Measurements from ENCODE around the gene SEL1L. TPM values are rescaled to one million over a fixed set of nuclear protein-coding genes. Genes with fewer than 3 reads are reported as not detected.

SEL1L gene
- total and polyA plus RNA-seq, 2 donors, result 35.3 to 80.4 TPM

DNA sequence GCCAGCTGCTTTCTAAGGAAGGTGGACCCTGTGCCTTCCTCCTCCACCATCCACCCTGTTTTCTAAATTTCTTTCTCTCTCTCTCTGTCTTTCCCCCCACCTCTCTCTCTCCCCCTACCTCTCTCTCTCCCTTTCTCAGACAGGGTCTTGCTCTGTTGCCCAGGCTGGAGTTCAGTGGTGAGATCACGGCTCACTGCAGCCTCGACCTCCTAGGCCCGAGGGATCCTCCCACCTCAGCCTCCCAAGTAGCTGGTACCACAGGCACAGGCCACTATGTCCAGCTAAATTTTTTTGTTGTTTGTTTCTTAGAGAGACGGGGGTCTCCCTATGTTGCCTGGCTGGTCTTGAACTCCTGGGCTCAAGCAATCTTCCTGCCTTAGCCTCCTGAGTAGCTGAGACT is 73.7 kb downstream of the SEL1L start:
- Histone ChIP-seq H3K4me3 (ENCODE audit: low read depth, low read length) (no peak overlapping the region), H3K4me1 (ENCODE audit: insufficient read depth) (no peaks in the 10 kb centered on the region), H3K36me3 (ENCODE audit: insufficient read depth) (no peaks in the 10 kb centered on the region), H3K27ac (ENCODE audit: low read depth) (no peak overlapping the region)
- 91% methylated on average over 4 of the region's 4 CpGs for WGBS
- no peak for DNase-seq (ENCODE audit: extremely low spot score)

- H3K4me1 ChIP-seq (ENCODE audit: insufficient read depth), result no peaks in the 10 kb centered on the region
- DNase-seq (ENCODE audit: extremely low spot score), result no peak
- no peak overlapping the region for H3K4me3 ChIP-seq (ENCODE audit: low read depth, low read length)
- no peak overlapping the region for H3K27ac ChIP-seq (ENCODE audit: low read depth)
- 97% methylated on average over 8 of the region's 8 CpGs for WGBS
- no peaks in the 10 kb centered on the region for H3K36me3 ChIP-seq (ENCODE audit: insufficient read depth)
These were observed 75.3 kb downstream of the SEL1L start for GRCh38 chr14:81458352-81458751.

DNA sequence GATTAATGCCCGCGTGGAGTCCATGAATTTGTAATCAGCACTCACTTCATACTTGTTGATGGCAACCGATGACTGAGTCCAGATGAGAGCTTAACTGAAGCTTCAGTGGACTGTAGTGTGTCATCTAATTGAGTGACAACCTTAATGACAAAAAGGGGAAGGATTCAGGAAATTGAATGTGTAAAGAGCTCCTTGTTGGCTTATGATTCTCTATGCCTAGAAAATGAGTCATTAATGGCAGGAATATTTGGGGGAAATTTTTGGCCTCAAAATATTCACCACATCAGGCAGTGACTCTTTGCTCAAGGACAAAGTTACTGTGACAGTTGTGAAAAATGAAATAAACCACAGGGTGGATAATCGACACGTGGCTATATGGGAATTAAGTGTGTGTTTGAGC is 78.3 kb downstream of the SEL1L start:
- H3K4me3 ChIP-seq (ENCODE audit: low read depth, low read length), result no peak overlapping the region
- 72% methylated on average over 5 of the region's 5 CpGs for WGBS
- H3K27ac ChIP-seq (ENCODE audit: low read depth), result no peak overlapping the region
- no peaks in the 10 kb centered on the region for H3K36me3 ChIP-seq (ENCODE audit: insufficient read depth)
- no peak for DNase-seq (ENCODE audit: extremely low spot score)
- H3K4me1 ChIP-seq (ENCODE audit: insufficient read depth), result no peaks in the 10 kb centered on the region

DNA sequence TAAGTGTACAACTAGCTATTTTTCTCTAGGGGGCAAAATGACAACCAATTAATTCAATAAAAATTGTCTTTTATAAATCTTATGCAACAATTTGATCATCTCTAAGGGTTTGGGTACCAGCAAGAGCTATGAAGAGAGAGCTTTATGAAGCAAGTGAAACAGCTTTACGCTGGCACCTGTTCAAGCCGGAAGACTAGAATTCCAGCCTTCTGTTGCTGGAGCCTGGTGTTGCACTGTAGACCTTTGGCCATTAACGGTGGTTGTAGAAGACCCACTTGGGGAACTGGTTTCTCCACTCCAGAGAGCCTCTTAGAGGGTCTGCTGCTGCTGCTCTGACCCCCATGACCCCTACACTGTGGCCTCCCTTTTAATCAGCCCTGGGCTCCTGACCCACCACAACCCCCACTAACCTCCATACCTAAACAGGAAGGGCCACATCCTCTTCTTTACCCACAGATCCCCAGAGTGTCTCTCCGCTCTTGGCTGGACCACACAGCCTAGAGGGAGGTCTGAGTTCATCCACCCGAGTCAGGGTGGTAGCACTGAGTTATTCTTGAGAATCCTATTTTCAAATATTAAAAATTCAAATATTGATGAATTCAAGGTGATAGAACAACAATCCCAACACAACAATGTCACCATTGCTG is 79.0 kb downstream of the SEL1L start:
- no peak overlapping the region for H3K4me3 ChIP-seq (ENCODE audit: low read depth, low read length)

DNA sequence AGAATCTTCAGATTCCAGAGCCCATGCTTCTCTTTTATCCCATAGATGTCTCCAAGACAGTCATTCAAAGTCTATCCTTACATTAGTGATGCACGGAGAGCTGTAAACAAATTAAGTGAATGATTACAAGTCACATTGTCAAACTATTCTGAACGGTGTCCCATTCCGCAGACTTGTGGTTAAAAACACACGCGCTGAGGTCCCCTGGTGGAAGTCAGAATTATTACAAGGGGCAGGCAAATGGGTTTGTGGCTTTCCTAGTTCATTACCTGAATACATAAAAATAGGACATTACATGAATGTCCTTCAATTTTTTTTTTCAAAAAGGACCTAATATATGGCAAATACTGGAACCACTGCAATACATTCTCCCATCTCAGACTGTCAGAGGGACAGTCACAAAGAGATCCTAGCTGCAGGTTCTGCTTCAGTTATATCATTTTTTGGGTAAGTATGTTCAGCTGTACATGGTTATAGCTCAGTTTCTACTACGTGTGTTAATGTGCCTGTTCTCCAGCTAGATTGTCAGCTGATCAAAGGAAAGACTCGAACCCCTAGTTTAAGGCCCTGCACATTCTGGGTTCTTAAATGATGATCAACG is 80.4 kb downstream of the SEL1L start:
- Histone ChIP-seq H3K36me3 (ENCODE audit: insufficient read depth) (no peaks in the 10 kb centered on the region), H3K4me1 (ENCODE audit: insufficient read depth) (no peaks in the 10 kb centered on the region), H3K4me3 (ENCODE audit: low read depth, low read length) (no peak overlapping the region), H3K27ac (ENCODE audit: low read depth) (no peak overlapping the region)
- WGBS, result 18% methylated on average over 8 of the region's 8 CpGs
- no peak for DNase-seq (ENCODE audit: extremely low spot score)

More for the DNA sequence above, 79.0 kb downstream of the SEL1L start:
- H3K4me1 ChIP-seq (ENCODE audit: insufficient read depth), result no peaks in the 10 kb centered on the region
- no peak for DNase-seq (ENCODE audit: extremely low spot score)
- 79% methylated on average over 5 of the region's 5 CpGs for WGBS
- H3K36me3 ChIP-seq (ENCODE audit: insufficient read depth), result no peaks in the 10 kb centered on the region
- H3K27ac ChIP-seq (ENCODE audit: low read depth), result no peak overlapping the region

GRCh38 chr14:81452341-81453133 is 81.1 kb downstream of the SEL1L start:
- Histone ChIP-seq H3K4me3 (ENCODE audit: low read depth, low read length) (no peak overlapping the region), H3K4me1 (ENCODE audit: insufficient read depth) (no peaks in the 10 kb centered on the region), H3K36me3 (ENCODE audit: insufficient read depth) (no peaks in the 10 kb centered on the region), H3K27ac (ENCODE audit: low read depth) (no peak overlapping the region)
- no peak for DNase-seq (ENCODE audit: extremely low spot score)
- 57% methylated on average over 11 of the region's 11 CpGs for WGBS

GRCh38 chr14:81450976-81451375 is 82.7 kb downstream of the SEL1L start:
- DNase-seq (ENCODE audit: extremely low spot score), result no peak
- 42% methylated on average over 3 of the region's 3 CpGs for WGBS
- Histone ChIP-seq H3K4me3 (ENCODE audit: low read depth, low read length) (no peak overlapping the region), H3K27ac (ENCODE audit: low read depth) (no peak overlapping the region), H3K36me3 (ENCODE audit: insufficient read depth) (no peaks in the 10 kb centered on the region), H3K4me1 (ENCODE audit: insufficient read depth) (no peaks in the 10 kb centered on the region)

GRCh38 chr14:81450100-81450531 is 83.5 kb downstream of the SEL1L start:
- no peaks in the 10 kb centered on the region for H3K4me1 ChIP-seq (ENCODE audit: insufficient read depth)
- H3K27ac ChIP-seq (ENCODE audit: low read depth), result no peak overlapping the region
- 42% methylated on average over 10 of the region's 10 CpGs for WGBS
- DNase-seq (ENCODE audit: extremely low spot score), result no peak
- no peak overlapping the region for H3K4me3 ChIP-seq (ENCODE audit: low read depth, low read length)
- H3K36me3 ChIP-seq (ENCODE audit: insufficient read depth), result no peaks in the 10 kb centered on the region

- Histone ChIP-seq H3K4me1 (ENCODE audit: insufficient read depth) (no peaks in the 10 kb centered on the region), H3K36me3 (ENCODE audit: insufficient read depth) (no peaks in the 10 kb centered on the region), H3K4me3 (ENCODE audit: low read depth, low read length) (no peak overlapping the region), H3K27ac (ENCODE audit: low read depth) (no peak overlapping the region)
- no peak for DNase-seq (ENCODE audit: extremely low spot score)
- 61% methylated on average over 6 of the region's 6 CpGs for WGBS
These were observed 84.1 kb downstream of the SEL1L start for GRCh38 chr14:81449576-81449975.

DNA sequence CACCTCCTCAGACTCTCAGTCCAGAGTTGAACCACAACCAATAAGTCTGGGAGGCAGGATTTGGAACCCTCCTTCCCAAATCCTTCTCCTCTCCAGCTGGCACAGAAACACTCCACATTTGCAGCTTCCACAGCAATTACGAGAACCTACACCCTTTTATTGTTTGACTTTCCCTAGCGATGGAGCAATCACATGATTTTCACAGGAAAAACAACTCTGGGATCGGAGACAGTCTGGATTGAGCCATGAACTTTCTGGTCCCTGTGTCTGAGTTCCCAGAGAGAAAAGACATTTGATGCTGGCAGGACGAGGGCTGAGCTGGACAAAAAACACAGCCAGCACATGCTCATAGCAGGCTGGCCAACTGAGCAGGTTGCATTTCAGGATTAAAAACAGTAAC is 84.5 kb downstream of the SEL1L start:
- no peaks in the 10 kb centered on the region for H3K36me3 ChIP-seq (ENCODE audit: insufficient read depth)

DNA sequence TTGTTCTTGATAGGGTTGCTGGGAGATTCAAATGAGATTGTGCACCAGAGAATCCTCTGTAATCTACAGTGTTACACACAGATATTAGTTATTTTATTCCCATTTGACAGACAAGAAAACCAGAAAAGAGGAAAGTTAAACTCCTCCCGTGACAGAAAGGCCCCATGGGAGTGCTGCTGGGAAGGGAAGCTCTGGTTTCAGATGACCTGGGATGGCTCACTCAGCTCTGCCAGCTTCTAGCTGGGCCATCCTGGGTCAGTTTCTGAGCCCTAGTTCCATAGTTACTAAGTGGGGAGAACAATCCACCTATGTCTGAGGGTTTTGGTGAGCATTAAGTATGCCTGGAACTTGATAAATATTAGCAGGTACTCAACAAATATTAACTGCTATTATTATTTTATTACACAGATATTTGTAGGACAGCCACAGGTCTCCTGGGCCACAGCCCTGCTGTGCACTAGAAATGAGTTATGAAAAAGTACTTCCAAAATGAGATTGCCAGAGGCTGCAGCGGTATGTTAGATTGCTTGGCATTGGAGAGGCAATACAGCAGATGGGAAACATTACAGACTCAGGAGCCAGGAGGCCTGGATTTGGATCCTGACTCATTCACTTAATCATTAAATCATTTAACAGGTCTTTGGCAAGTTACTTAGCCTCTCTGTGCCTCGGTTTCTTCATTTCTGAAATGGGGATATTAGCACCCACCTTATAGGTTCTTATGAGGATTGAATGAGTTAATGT is 86.5 kb downstream of the SEL1L start:
- Histone ChIP-seq H3K4me3 (ENCODE audit: low read depth, low read length) (no peak overlapping the region), H3K27ac (ENCODE audit: low read depth) (no peak overlapping the region), H3K36me3 (ENCODE audit: insufficient read depth) (no peaks in the 10 kb centered on the region), H3K4me1 (ENCODE audit: insufficient read depth) (no peaks in the 10 kb centered on the region)
- 74% methylated on average over 3 of the region's 3 CpGs for WGBS
- no peak for DNase-seq (ENCODE audit: extremely low spot score)

More for the DNA sequence above, 84.5 kb downstream of the SEL1L start:
- no peak overlapping the region for H3K4me3 ChIP-seq (ENCODE audit: low read depth, low read length)
- H3K4me1 ChIP-seq (ENCODE audit: insufficient read depth), result no peaks in the 10 kb centered on the region
- WGBS, result 18% methylated on average over 4 of the region's 4 CpGs
- H3K27ac ChIP-seq (ENCODE audit: low read depth), result no peak overlapping the region
- no peak for DNase-seq (ENCODE audit: extremely low spot score)

DNA sequence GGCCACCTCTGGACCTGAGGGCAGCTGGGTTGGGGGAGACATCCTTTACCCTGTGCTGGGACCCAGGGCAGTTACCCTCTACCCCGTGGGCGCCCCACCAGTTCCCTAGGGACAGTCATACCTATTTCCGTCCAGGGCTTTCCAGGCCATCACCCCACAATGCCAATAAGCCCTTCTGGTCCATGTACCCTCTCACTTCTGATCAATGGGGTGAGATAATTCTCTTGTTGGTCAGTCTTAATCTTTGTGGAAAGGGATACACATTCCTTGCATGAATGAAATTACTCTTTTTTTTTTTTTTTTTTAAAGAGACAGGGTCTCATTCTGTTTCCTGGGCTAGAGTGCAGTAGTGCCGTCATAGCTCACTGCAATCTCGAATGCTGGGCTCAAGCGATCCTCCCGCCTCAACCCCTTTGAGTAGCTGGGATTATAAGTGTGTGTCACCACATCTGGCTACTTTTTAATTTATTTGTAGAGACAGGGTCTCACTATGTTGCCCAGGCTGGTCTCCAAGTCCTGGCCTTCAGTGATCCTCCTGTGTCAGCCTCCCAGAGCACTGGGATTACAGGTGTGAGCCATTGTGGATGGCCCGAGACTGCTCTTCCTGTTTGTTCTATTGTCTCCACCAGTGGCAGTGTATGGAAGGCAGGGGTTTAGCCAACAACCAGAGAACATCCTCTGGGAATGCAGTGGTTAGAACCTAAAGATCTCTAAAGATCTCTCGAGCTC is 87.2 kb downstream of the SEL1L start:
- WGBS, result 85% methylated on average over 9 of the region's 9 CpGs
- no peak for DNase-seq (ENCODE audit: extremely low spot score)
- H3K4me1 ChIP-seq (ENCODE audit: insufficient read depth), result no peaks in the 10 kb centered on the region
- H3K27ac ChIP-seq (ENCODE audit: low read depth), result no peak overlapping the region
- H3K36me3 ChIP-seq (ENCODE audit: insufficient read depth), result no peaks in the 10 kb centered on the region
- no peak overlapping the region for H3K4me3 ChIP-seq (ENCODE audit: low read depth, low read length)

DNA sequence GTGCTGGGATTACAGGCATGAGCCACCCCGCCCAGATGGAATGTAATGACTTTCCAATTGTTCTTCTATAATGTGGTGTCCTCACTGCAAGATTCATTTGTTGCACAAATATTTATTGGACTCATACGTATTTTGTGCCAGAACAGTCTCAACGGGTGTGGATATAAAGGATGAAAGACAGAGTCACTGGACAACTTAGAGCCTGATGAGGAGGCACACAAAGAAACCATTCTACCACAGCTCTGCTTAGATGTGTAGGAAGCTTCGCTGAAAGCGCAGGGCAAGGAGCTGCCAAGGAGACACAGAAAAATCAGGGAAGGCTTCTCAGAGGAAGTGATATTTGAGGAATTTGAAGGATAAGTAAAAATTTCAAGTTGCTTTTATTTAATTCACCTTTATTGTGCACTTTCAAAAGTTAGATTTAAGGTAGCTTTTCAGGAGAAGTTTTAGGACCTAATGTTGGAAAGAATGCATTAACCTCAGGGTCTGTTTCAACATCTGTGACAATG is 92.0 kb downstream of the SEL1L start:
- H3K36me3 ChIP-seq (ENCODE audit: insufficient read depth), result no peaks in the 10 kb centered on the region
- no peaks in the 10 kb centered on the region for H3K4me1 ChIP-seq (ENCODE audit: insufficient read depth)
- 67% methylated on average over 5 of the region's 5 CpGs for WGBS
- DNase-seq (ENCODE audit: extremely low spot score), result no peak
- no peak overlapping the region for H3K4me3 ChIP-seq (ENCODE audit: low read depth, low read length)
- H3K27ac ChIP-seq (ENCODE audit: low read depth), result no peak overlapping the region
